ENCODE results near the gene ITPR1.
A peak's percentile ranks its signal among the peaks of the same experiment; 100 is the strongest.

ITPR1 gene

GRCh38 chr3:4643904-4644547 is 150.9 kb downstream of the ITPR1 start:
- no peak for DNase-seq (ENCODE audit: low spot score)

GRCh38 chr3:4644951-4645350 is 151.8 kb downstream of the ITPR1 start:
- no peak for DNase-seq (ENCODE audit: low spot score)

GRCh38 chr3:4645468-4645867 is 152.3 kb downstream of the ITPR1 start:
- DNase-seq (ENCODE audit: low spot score) = no peak

- no peak for DNase-seq (ENCODE audit: low spot score)
These were observed 154.3 kb downstream of the ITPR1 start for GRCh38 chr3:4647411-4647810.

- peak; percentile 29 for DNase-seq (ENCODE audit: low spot score)
These were observed 162.2 kb downstream of the ITPR1 start for GRCh38 chr3:4655145-4656045.

GRCh38 chr3:4656059-4656458 is 162.9 kb downstream of the ITPR1 start:
- peak; percentile 83 for DNase-seq (ENCODE audit: low spot score)

GRCh38 chr3:4656626-4657328 is 163.6 kb downstream of the ITPR1 start:
- DNase-seq (ENCODE audit: low spot score) = no peak

- DNase-seq (ENCODE audit: low spot score) = no peak
These were observed 167.8 kb downstream of the ITPR1 start for GRCh38 chr3:4660936-4661335.

- no peak for DNase-seq (ENCODE audit: low spot score)
These were observed 171.3 kb downstream of the ITPR1 start for GRCh38 chr3:4664412-4664811.

- DNase-seq (ENCODE audit: low spot score) = no peak
These were observed 172.0 kb downstream of the ITPR1 start for GRCh38 chr3:4665197-4665596.

- DNase-seq (ENCODE audit: low spot score) = no peak
These were observed 172.9 kb downstream of the ITPR1 start for GRCh38 chr3:4666071-4666470.

GRCh38 chr3:4670352-4670751 is 177.2 kb downstream of the ITPR1 start:
- DNase-seq (ENCODE audit: low spot score) = no peak

GRCh38 chr3:4672725-4673275 is 179.7 kb downstream of the ITPR1 start:
- DNase-seq (ENCODE audit: low spot score) = no peak

- no peak for DNase-seq (ENCODE audit: low spot score)
These were observed 181.1 kb downstream of the ITPR1 start for GRCh38 chr3:4674216-4674615.

- no peak for DNase-seq (ENCODE audit: low spot score)
These were observed 182.6 kb downstream of the ITPR1 start for GRCh38 chr3:4675704-4676103.

- no peak for DNase-seq (ENCODE audit: low spot score)
These were observed 185.2 kb downstream of the ITPR1 start for GRCh38 chr3:4678320-4678719.

- no peak for DNase-seq (ENCODE audit: low spot score)
These were observed 187.1 kb downstream of the ITPR1 start for GRCh38 chr3:4680227-4680691.

- no peak for DNase-seq (ENCODE audit: low spot score)
These were observed 187.7 kb downstream of the ITPR1 start for GRCh38 chr3:4680871-4681300.

GRCh38 chr3:4681301-4681700 is 188.2 kb downstream of the ITPR1 start:
- DNase-seq (ENCODE audit: low spot score) = no peak

GRCh38 chr3:4684117-4684516 is 191.0 kb downstream of the ITPR1 start:
- DNase-seq (ENCODE audit: low spot score) = no peak

- DNase-seq (ENCODE audit: low spot score) = no peak
These were observed 191.8 kb downstream of the ITPR1 start for GRCh38 chr3:4684976-4685375.

GRCh38 chr3:4685673-4686345 is 192.7 kb downstream of the ITPR1 start:
- no peak for DNase-seq (ENCODE audit: low spot score)

Data from D341Med (cell line).